A549 (cell line): ENCODE data around the gene KIAA2012.

Experiments used
- CHD2 ChIP-seq: fragments of 150-350 bp; IDR thresholded peaks from 2 replicates; pipeline ENCODE4 v1.6.1; 2014; ENCODE audit warnings: low read length; ENCODE audit not compliant: partially characterized antibody
- HDAC2 ChIP-seq: fragments of 200-600 bp; sonication (generic); IDR thresholded peaks from 2 replicates; pipeline ENCODE4 v1.6.1; 2016
- POLR2A ChIP-seq: IDR thresholded peaks from 2 replicates; pipeline ENCODE4 v1.6.1; 2012; ENCODE audit warnings: mild to moderate bottlenecking, low read length
- RNF2 ChIP-seq: fragments of 200-600 bp; sonication (generic); IDR thresholded peaks from 2 replicates; pipeline ENCODE4 v1.6.1; 2016; ENCODE audit warnings: low read depth, mild to moderate bottlenecking, antibody characterized with exemption, moderate library complexity, borderline replicate concordance
- TF ChIP-seq, protein P1 (sequence below): fragments of >200 bp; sonication (Bioruptor Twin); formaldehyde crosslinking; IDR thresholded peaks from 3 replicates; pipeline ENCODE4 v1.5.1; 2016
- TF ChIP-seq, protein P2 (sequence below): fragments of 200-600 bp; sonication (generic); IDR thresholded peaks from 2 replicates; pipeline ENCODE4 v1.6.1; 2016; ENCODE audit warnings: antibody characterized with exemption, mild to moderate bottlenecking, moderate library complexity
- TF ChIP-seq, protein P3 (sequence below): fragments of >200 bp; sonication (Bioruptor Twin); formaldehyde crosslinking; IDR thresholded peaks from 3 replicates; pipeline ENCODE4 v1.6.1; 2016

DNA sequence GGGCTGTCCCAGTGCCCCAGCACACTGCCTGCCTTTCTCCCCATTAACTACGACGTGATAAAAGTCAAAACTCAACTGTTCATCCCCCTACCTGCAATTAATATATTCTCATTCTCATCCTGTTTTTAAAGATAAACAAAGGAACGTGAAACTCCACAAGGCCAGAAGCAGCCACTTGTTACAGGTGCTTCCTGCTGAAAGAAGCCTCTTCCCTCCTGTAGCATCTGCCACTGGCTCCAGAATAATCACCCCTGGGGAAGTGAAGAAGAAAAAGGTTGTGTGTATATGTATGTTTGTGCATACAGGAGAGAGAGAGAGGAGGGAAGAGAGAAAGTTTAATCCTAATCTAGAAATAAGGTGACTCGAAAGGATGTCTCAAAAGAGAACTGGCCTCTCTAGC, 27.1 kb downstream of the KIAA2012 start:
- no peak for TF ChIP-seq POLR2A
- TF ChIP-seq, protein P1, sequence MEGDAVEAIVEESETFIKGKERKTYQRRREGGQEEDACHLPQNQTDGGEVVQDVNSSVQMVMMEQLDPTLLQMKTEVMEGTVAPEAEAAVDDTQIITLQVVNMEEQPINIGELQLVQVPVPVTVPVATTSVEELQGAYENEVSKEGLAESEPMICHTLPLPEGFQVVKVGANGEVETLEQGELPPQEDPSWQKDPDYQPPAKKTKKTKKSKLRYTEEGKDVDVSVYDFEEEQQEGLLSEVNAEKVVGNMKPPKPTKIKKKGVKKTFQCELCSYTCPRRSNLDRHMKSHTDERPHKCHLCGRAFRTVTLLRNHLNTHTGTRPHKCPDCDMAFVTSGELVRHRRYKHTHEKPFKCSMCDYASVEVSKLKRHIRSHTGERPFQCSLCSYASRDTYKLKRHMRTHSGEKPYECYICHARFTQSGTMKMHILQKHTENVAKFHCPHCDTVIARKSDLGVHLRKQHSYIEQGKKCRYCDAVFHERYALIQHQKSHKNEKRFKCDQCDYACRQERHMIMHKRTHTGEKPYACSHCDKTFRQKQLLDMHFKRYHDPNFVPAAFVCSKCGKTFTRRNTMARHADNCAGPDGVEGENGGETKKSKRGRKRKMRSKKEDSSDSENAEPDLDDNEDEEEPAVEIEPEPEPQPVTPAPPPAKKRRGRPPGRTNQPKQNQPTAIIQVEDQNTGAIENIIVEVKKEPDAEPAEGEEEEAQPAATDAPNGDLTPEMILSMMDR = no peak
- no peak for TF ChIP-seq CHD2
- TF ChIP-seq, protein P2, sequence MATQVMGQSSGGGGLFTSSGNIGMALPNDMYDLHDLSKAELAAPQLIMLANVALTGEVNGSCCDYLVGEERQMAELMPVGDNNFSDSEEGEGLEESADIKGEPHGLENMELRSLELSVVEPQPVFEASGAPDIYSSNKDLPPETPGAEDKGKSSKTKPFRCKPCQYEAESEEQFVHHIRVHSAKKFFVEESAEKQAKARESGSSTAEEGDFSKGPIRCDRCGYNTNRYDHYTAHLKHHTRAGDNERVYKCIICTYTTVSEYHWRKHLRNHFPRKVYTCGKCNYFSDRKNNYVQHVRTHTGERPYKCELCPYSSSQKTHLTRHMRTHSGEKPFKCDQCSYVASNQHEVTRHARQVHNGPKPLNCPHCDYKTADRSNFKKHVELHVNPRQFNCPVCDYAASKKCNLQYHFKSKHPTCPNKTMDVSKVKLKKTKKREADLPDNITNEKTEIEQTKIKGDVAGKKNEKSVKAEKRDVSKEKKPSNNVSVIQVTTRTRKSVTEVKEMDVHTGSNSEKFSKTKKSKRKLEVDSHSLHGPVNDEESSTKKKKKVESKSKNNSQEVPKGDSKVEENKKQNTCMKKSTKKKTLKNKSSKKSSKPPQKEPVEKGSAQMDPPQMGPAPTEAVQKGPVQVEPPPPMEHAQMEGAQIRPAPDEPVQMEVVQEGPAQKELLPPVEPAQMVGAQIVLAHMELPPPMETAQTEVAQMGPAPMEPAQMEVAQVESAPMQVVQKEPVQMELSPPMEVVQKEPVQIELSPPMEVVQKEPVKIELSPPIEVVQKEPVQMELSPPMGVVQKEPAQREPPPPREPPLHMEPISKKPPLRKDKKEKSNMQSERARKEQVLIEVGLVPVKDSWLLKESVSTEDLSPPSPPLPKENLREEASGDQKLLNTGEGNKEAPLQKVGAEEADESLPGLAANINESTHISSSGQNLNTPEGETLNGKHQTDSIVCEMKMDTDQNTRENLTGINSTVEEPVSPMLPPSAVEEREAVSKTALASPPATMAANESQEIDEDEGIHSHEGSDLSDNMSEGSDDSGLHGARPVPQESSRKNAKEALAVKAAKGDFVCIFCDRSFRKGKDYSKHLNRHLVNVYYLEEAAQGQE = no peak
- TF ChIP-seq, protein P3, sequence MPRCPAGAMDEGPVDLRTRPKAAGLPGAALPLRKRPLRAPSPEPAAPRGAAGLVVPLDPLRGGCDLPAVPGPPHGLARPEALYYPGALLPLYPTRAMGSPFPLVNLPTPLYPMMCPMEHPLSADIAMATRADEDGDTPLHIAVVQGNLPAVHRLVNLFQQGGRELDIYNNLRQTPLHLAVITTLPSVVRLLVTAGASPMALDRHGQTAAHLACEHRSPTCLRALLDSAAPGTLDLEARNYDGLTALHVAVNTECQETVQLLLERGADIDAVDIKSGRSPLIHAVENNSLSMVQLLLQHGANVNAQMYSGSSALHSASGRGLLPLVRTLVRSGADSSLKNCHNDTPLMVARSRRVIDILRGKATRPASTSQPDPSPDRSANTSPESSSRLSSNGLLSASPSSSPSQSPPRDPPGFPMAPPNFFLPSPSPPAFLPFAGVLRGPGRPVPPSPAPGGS = no peak
- no peak for TF ChIP-seq HDAC2
- TF ChIP-seq RNF2 = no peak
